HEK293T (cell line): Measurements from ENCODE around the gene GBE1.

Source experiments
- ARNT ChIP-seq: fragments of 450-650 bp; IDR thresholded peaks from 2 replicates; pipeline ENCODE4 v1.6.1; 2017; ENCODE audit warnings: mild to moderate bottlenecking
- BHLHE40 ChIP-seq: fragments of 450-650 bp; IDR thresholded peaks from 2 replicates; pipeline ENCODE4 v1.6.1; 2016; ENCODE audit warnings: mild to moderate bottlenecking, moderate library complexity, borderline replicate concordance
- ELF4 ChIP-seq: fragments of 450-650 bp; IDR thresholded peaks from 2 replicates; pipeline ENCODE4 v1.6.1; 2017; ENCODE audit warnings: antibody characterized with exemption
- FOXM1 ChIP-seq: fragments of 450-650 bp; IDR thresholded peaks from 2 replicates; pipeline ENCODE4 v1.6.1; 2017; ENCODE audit warnings: mild to moderate bottlenecking, borderline replicate concordance

DNA sequence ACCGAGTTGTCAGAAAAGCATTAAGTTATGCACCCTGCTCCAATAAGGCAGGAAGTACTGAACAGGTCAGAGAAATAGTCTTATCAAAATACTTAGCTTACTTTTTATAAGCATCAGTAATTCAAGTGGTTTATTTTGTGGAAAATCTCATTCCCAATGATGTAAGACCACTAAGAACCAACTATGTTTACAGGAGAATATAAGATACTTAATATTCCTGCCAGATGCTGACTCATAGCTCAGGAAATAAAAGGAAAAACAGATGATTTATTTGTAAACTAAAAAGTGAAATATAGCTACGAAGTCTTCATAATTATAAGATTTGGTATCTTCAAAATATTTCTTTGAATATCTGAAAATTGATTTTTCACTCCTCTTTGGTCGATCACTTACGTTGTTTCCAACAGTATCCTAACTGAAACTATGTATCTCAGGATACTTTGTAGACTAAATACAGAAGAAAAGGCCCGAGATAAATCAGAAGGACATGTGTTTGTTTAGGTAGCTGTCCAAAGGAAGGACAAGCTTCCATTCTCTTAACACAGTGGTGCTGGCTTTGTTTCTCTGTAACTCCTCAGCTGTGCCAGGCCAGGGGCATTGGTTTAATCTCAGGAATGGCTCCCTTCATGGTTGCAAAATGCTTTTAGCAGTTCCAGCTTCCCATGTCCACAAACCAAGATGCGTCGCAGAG lies 295.8 kb downstream of the GBE1 start:
- TF ChIP-seq FOXM1: no peak
- no peak for TF ChIP-seq ELF4
- TF ChIP-seq BHLHE40: no peak
- no peak for TF ChIP-seq ARNT
